Neural cell (in vitro differentiated cells): Measurements from ENCODE around the gene MAML2. TPM values are rescaled to one million over a fixed set of nuclear protein-coding genes. Genes with fewer than 3 reads are reported as not detected.

Experiments
- H2AFZ ChIP-seq: fragments of 200-600, 300-800 bp; sonication (generic), shearing (Covaris generic); 2 replicates; pipeline ENCODE4 v1.6.0; 2014; ENCODE audit warnings: low read depth, mild to moderate bottlenecking, antibody characterized with exemption, low read length, moderate library complexity
- H3F3A ChIP-seq: fragments of 200-600 bp; shearing (Covaris generic); 2 replicates; pipeline ENCODE4 v1.6.1; 2016; ENCODE audit warnings: mild to moderate bottlenecking, moderate library complexity, mixed read lengths, antibody characterized with exemption, low read length; ENCODE audit not compliant: insufficient read depth, poor library complexity, severe bottlenecking
- H3K27ac ChIP-seq: fragments of 200-600, 300-800 bp; sonication (generic), shearing (Covaris generic); 2 replicates; pipeline ENCODE4 v1.5.1; 2014; ENCODE audit warnings: mild to moderate bottlenecking, low read length, moderate library complexity
- H3K27me3 ChIP-seq: fragments of 300-800, 200-600 bp; sonication (generic), shearing (Covaris generic); 2 replicates; pipeline ENCODE4 v1.6.0; 2014; ENCODE audit warnings: mild to moderate bottlenecking, low read depth, low read length, moderate library complexity; ENCODE audit not compliant: insufficient read depth
- H3K36me3 ChIP-seq: fragments of 300-800, 200-600 bp; sonication (generic), shearing (Covaris generic); 2 replicates; pipeline ENCODE4 v1.5.1; 2014; ENCODE audit warnings: mild to moderate bottlenecking, antibody characterized with exemption, low read length, moderate library complexity; ENCODE audit not compliant: insufficient read depth
- H3K4me2 ChIP-seq: fragments of 300-800, 200-600 bp; sonication (generic), shearing (Covaris generic); 2 replicates; pipeline ENCODE4 v1.6.0; 2014; ENCODE audit warnings: mild to moderate bottlenecking, low read length
- H3K4me3 ChIP-seq: fragments of 300-800, 200-600 bp; sonication (generic), shearing (Covaris generic); 2 replicates; pipeline ENCODE4 v1.5.1; 2014; ENCODE audit warnings: mild to moderate bottlenecking, low read length, moderate library complexity
- H3K79me2 ChIP-seq: fragments of 200-600 bp; shearing (Covaris generic); replicated peaks from 2 replicates; pipeline ENCODE4 v1.6.0; 2014; ENCODE audit warnings: mild to moderate bottlenecking, low read length, moderate library complexity; ENCODE audit not compliant: insufficient read depth
- H3K9ac ChIP-seq: fragments of 300-800, 200-600 bp; sonication (generic), shearing (Covaris generic); 2 replicates; pipeline ENCODE4 v1.6.1; 2016; ENCODE audit warnings: mild to moderate bottlenecking, low read length, mixed read lengths
- H3K9me2 ChIP-seq: fragments of 200-600 bp; shearing (Covaris generic); 2 replicates; pipeline ENCODE4 v1.6.1; 2016; ENCODE audit warnings: mild to moderate bottlenecking, low read length, mixed read lengths; ENCODE audit not compliant: insufficient read depth
- H3K9me3 ChIP-seq: fragments of 200-600, 300-800 bp; sonication (generic), shearing (Covaris generic); 2 replicates; pipeline ENCODE4 v1.6.1; 2016; ENCODE audit warnings: mild to moderate bottlenecking, mixed run types, low read length, moderate library complexity, mixed read lengths
- H4K20me1 ChIP-seq: fragments of 200-600 bp; shearing (Covaris generic); 2 replicates; pipeline ENCODE4 v1.6.1; 2016; ENCODE audit warnings: mild to moderate bottlenecking, mixed run types; ENCODE audit not compliant: insufficient read depth
- CTCF ChIP-seq: fragments of 450-650 bp; IDR thresholded peaks from 2 replicates; pipeline ENCODE4 v1.5.1; 2014; ENCODE audit warnings: antibody characterized with exemption, mild to moderate bottlenecking, moderate library complexity; ENCODE audit not compliant: poor library complexity, severe bottlenecking
- EP300 ChIP-seq: fragments of 450-650 bp; conservative IDR thresholded peaks from 2 replicates; pipeline ENCODE4 v1.6.1; 2014; ENCODE audit warnings: antibody characterized with exemption, mild to moderate bottlenecking, moderate library complexity; ENCODE audit not compliant: poor library complexity, severe bottlenecking
- EZH2 ChIP-seq: fragments of 200-600, 300-800 bp; shearing (Covaris generic), sonication (generic); IDR thresholded peaks from 2 replicates; pipeline ENCODE4 v1.6.1; 2014; ENCODE audit warnings: antibody characterized with exemption, low read length, borderline replicate concordance, mild to moderate bottlenecking; ENCODE audit not compliant: insufficient read depth, poor library complexity, severe bottlenecking
- MXI1 ChIP-seq: fragments of 450-650 bp; conservative IDR thresholded peaks from 2 replicates; pipeline ENCODE4 v1.6.1; 2014; ENCODE audit warnings: antibody characterized with exemption, mild to moderate bottlenecking; ENCODE audit not compliant: poor library complexity, severe bottlenecking
- POLR2AphosphoS5 ChIP-seq: IDR thresholded peaks from 2 replicates; pipeline ENCODE4 v1.6.1; 2012
- RAD21 ChIP-seq: fragments of 450-650 bp; conservative IDR thresholded peaks from 2 replicates; pipeline ENCODE4 v1.6.1; 2014; ENCODE audit warnings: antibody characterized with exemption, mild to moderate bottlenecking, moderate library complexity
- REST ChIP-seq: IDR thresholded peaks from 2 replicates; pipeline ENCODE4 v1.6.1; 2012; ENCODE audit warnings: borderline replicate concordance
- SMC3 ChIP-seq: fragments of 450-650 bp; conservative IDR thresholded peaks from 2 replicates; pipeline ENCODE4 v1.6.1; 2014; ENCODE audit warnings: antibody characterized with exemption, mild to moderate bottlenecking, moderate library complexity; ENCODE audit not compliant: poor library complexity
- TAF1 ChIP-seq: IDR thresholded peaks from 2 replicates; pipeline ENCODE4 v1.6.1; 2012; ENCODE audit warnings: low read depth
- polyA plus RNA-seq: library from polyadenylated mRNA; depleted of rRNA; stranded (reverse); fragments of >200 nt; gene quantifications from 2 replicates; pipeline ENCODE4 v1.2.3, GENCODE V29; 2014

The MAML2 gene
- polyA plus RNA-seq, 1 donor from 2014 or later = 3.6 TPM

- H3K4me3 ChIP-seq = no peak overlapping the region
- H3K79me2 ChIP-seq = no peaks in the 10 kb centered on the region
- no peaks in the 10 kb centered on the region for H4K20me1 ChIP-seq
These were observed 67.0 kb downstream of the MAML2 start for GRCh38 chr11:96275801-96276594.

GRCh38 chr11:96273507-96273906 lies 69.5 kb downstream of the MAML2 start:
- Histone ChIP-seq H3K27me3 (no peaks in the 10 kb centered on the region), H3F3A (no peaks in the 10 kb centered on the region), H3K36me3 (no peaks in the 10 kb centered on the region), H3K9ac (no peak overlapping the region), H3K4me2 (no peak overlapping the region), H4K20me1 (no peaks in the 10 kb centered on the region), H3K27ac (no peak overlapping the region), H2AFZ (no peak overlapping the region), H3K79me2 (no peaks in the 10 kb centered on the region), H3K4me3 (no peak overlapping the region), H3K9me3 (no peaks in the 10 kb centered on the region), H3K9me2 (no peaks in the 10 kb centered on the region)
- no peak for TF ChIP-seq MXI1
- no peak for TF ChIP-seq CTCF
- TF ChIP-seq RAD21 = no peak
- no peak for TF ChIP-seq SMC3
- no peak for TF ChIP-seq TAF1
- no peak for TF ChIP-seq POLR2AphosphoS5
- TF ChIP-seq EP300 = no peak
- TF ChIP-seq EZH2 = no peak

More at GRCh38 chr11:96275801-96276594, 67.0 kb downstream of the MAML2 start:
- H3K9ac ChIP-seq = no peak overlapping the region
- H3K4me2 ChIP-seq = no peak overlapping the region
- no peak overlapping the region for H3K27ac ChIP-seq
- H3F3A ChIP-seq = no peaks in the 10 kb centered on the region
- no peaks in the 10 kb centered on the region for H3K9me3 ChIP-seq
- H3K27me3 ChIP-seq = no peaks in the 10 kb centered on the region
- H3K9me2 ChIP-seq = no peaks in the 10 kb centered on the region
- no peak overlapping the region for H2AFZ ChIP-seq
- no peak for TF ChIP-seq SMC3
- TF ChIP-seq TAF1 = no peak
- no peak for TF ChIP-seq POLR2AphosphoS5
- no peak for TF ChIP-seq MXI1
- no peak for TF ChIP-seq REST
- TF ChIP-seq EZH2 = no peak
- no peak for TF ChIP-seq RAD21
- TF ChIP-seq CTCF = no peak
- no peak for TF ChIP-seq EP300
- H3K36me3 ChIP-seq = no peaks in the 10 kb centered on the region
